HG02943 (cell line): ENCODE measurements around the gene ZDHHC18.
"Not testable (repeated sequence)": the region's sequence is repeated elsewhere in the genome, so short reads cannot be mapped to it uniquely, and the experiment has no call there.

Experiments
- ATAC-seq: cut with Tn5 transposase; IDR thresholded peaks from one replicate; pipeline ENCODE4 v1.9.1; 2021; ENCODE audit warnings: mild to moderate bottlenecking, low read depth, moderate library complexity; ENCODE audit not compliant: unreplicated experiment

ZDHHC18 gene

GRCh38 chr1:26790551-26790953 lies 35.9 kb upstream of the ZDHHC18 start:
- ATAC-seq = no peak

- no peak for ATAC-seq
Measured at GRCh38 chr1:26791148-26791547, 35.3 kb upstream of the ZDHHC18 start.

GRCh38 chr1:26791626-26792025 lies 34.9 kb upstream of the ZDHHC18 start:
- ATAC-seq = no peak

GRCh38 chr1:26792924-26793323 lies 33.6 kb upstream of the ZDHHC18 start:
- no peak for ATAC-seq

- ATAC-seq = no peak
Measured at GRCh38 chr1:26794391-26794790, 32.1 kb upstream of the ZDHHC18 start.

GRCh38 chr1:26797627-26798026 lies 28.9 kb upstream of the ZDHHC18 start:
- no peak for ATAC-seq

- no peak for ATAC-seq
Measured at GRCh38 chr1:26799479-26800142, 26.9 kb upstream of the ZDHHC18 start.

- ATAC-seq = not testable (repeated sequence)
Measured at GRCh38 chr1:26803932-26804331, 22.6 kb upstream of the ZDHHC18 start.

GRCh38 chr1:26810105-26810504 lies 16.4 kb upstream of the ZDHHC18 start:
- ATAC-seq = not testable (repeated sequence)

- ATAC-seq = no peak
Measured at GRCh38 chr1:26811057-26811456, 15.4 kb upstream of the ZDHHC18 start.

GRCh38 chr1:26811708-26812107 lies 14.8 kb upstream of the ZDHHC18 start:
- ATAC-seq = no peak

- no peak for ATAC-seq
Measured at GRCh38 chr1:26814377-26814776, 12.1 kb upstream of the ZDHHC18 start.

GRCh38 chr1:26814893-26815292 lies 11.6 kb upstream of the ZDHHC18 start:
- no peak for ATAC-seq

- no peak for ATAC-seq
Measured at GRCh38 chr1:26820784-26821269, 5.7 kb upstream of the ZDHHC18 start.

- ATAC-seq = no peak
Measured at GRCh38 chr1:26822737-26823395, 3.6 kb upstream of the ZDHHC18 start.

GRCh38 chr1:26824731-26825130 lies 1.8 kb upstream of the ZDHHC18 start:
- ATAC-seq = no peak

GRCh38 chr1:26827106-26827604 lies 667 bp downstream of the ZDHHC18 start:
- no peak for ATAC-seq

- ATAC-seq = no peak
Measured at GRCh38 chr1:26827663-26828062, 1.2 kb downstream of the ZDHHC18 start.

- ATAC-seq = no peak
Measured at GRCh38 chr1:26828411-26828991, 2.0 kb downstream of the ZDHHC18 start.

- no peak for ATAC-seq
Measured at GRCh38 chr1:26829184-26829911, 2.9 kb downstream of the ZDHHC18 start.

- ATAC-seq = no peak
Measured at GRCh38 chr1:26831059-26831458, 4.6 kb downstream of the ZDHHC18 start.
